H1 (cell line): ENCODE measurements around the gene CBR3. TPM values are rescaled to one million over a fixed set of nuclear protein-coding genes. Genes with fewer than 3 reads are reported as not detected.

Experiments used
- CTCF ChIA-PET: fragments of 300-600 bp; sonication (Branson Sonifier 250); formaldehyde crosslinking; loops from one replicate; lab custom pipeline; 2021; ENCODE audit not compliant: partially characterized antibody; lab: Charles Lee
- POLR2A ChIA-PET: fragments of 300-600 bp; sonication (Branson Sonifier 250); formaldehyde crosslinking; loops from one replicate; lab custom pipeline; 2021; ENCODE audit warnings: inconsistent platforms; ENCODE audit not compliant: partially characterized antibody; lab: Charles Lee
- DNase-seq, 2 experiments: peaks; one replicate each; pipeline versions ENCODE4 v3.0.0 to v3.0.0-alpha.2; 2010 to 2022; ENCODE audit warnings: low spot score in 2 of 2, low read depth in 1 of 2, mixed read lengths in 1 of 2
- FAIRE-seq: peaks from 2 replicates; lab custom pipeline; 2011; peaks lifted over from hg19 to GRCh38; lab: Jason Lieb, UNC
- H2AFZ ChIP-seq: 2 replicates; pipeline ENCODE4 v1.8.1; 2012; ENCODE audit warnings: low read length, inconsistent platforms
- H2AK5ac ChIP-seq: 2 replicates; pipeline ENCODE4 v1.6.1; 2013; ENCODE audit warnings: low read depth, low read length
- H2BK120ac ChIP-seq: replicated peaks from 2 replicates; pipeline ENCODE3; 2013; ENCODE audit warnings: low read depth, low read length, inconsistent platforms
- H2BK12ac ChIP-seq: 2 replicates; pipeline ENCODE4 v1.6.1; 2013; ENCODE audit warnings: low read depth, low read length
- H2BK15ac ChIP-seq: 2 replicates; pipeline ENCODE4 v1.6.1; 2013; ENCODE audit warnings: low read length
- H2BK20ac ChIP-seq: 2 replicates; pipeline ENCODE4 v1.6.1; 2013; ENCODE audit warnings: low read length
- H2BK5ac ChIP-seq: 2 replicates; pipeline ENCODE4 v1.6.1; 2013; ENCODE audit warnings: low read depth, low read length
- H3K14ac ChIP-seq: 2 replicates; pipeline ENCODE4 v1.6.1; 2013; ENCODE audit warnings: inconsistent platforms; ENCODE audit not compliant: insufficient read length
- H3K18ac ChIP-seq: 2 replicates; pipeline ENCODE4 v1.6.1; 2013; ENCODE audit warnings: low read length; ENCODE audit errors: extremely low read depth
- H3K23ac ChIP-seq: 2 replicates; pipeline ENCODE4 v1.6.1; 2013; ENCODE audit warnings: inconsistent platforms; ENCODE audit not compliant: insufficient read length
- H3K23me2 ChIP-seq: 2 replicates; pipeline ENCODE4 v1.6.1; 2013; ENCODE audit warnings: low read depth, low read length
- H3K27ac ChIP-seq: 2 replicates; pipeline ENCODE4 v1.6.1; 2011; ENCODE audit warnings: low read depth, low read length, inconsistent platforms
- H3K27me3 ChIP-seq, 4 experiments: replicated peaks in 1 of 4; 1 replicate in 1 of 4; 2 replicates in 3 of 4; pipeline versions ENCODE4 v1.6.1 to v1.8.1; 2011 to 2013; ENCODE audit warnings: low read length in 3 of 4, mild to moderate bottlenecking in 3 of 4, inconsistent platforms in 2 of 4, mixed read lengths in 2 of 4, moderate library complexity in 1 of 4; ENCODE audit not compliant: control insufficient read depth in 3 of 4, insufficient read depth in 3 of 4; ENCODE audit errors: extremely low read depth in 1 of 4
- H3K36me3 ChIP-seq, 4 experiments: 2 replicates each; pipeline versions ENCODE4 v1.6.1 to v1.8.1; 2011 to 2013; ENCODE audit warnings: mild to moderate bottlenecking in 4 of 4, low read length in 3 of 4, moderate library complexity in 2 of 4, control low read depth in 1 of 4, inconsistent platforms in 1 of 4; ENCODE audit not compliant: insufficient read depth in 4 of 4, control insufficient read depth in 2 of 4
- H3K4ac ChIP-seq: replicated peaks from 2 replicates; pipeline ENCODE3; 2013; ENCODE audit warnings: low read length, low read depth, mixed read lengths, inconsistent platforms; ENCODE audit not compliant: insufficient read length
- H3K4me1 ChIP-seq, 4 experiments: replicated peaks in 1 of 4; 1 replicate in 1 of 4; 2 replicates in 3 of 4; pipeline versions ENCODE4 v1.6.1 to v1.8.1; 2011 to 2013; ENCODE audit warnings: low read length in 3 of 4, inconsistent platforms in 2 of 4, mixed read lengths in 1 of 4; ENCODE audit not compliant: insufficient read depth in 4 of 4, control insufficient read depth in 3 of 4
- H3K4me2 ChIP-seq, 2 experiments: 2 replicates each; pipeline versions ENCODE4 v1.6.1 to v1.8.1; 2011 to 2013; ENCODE audit warnings: low read depth in 2 of 2, low read length in 2 of 2, control low read depth in 1 of 2, inconsistent platforms in 1 of 2, mild to moderate bottlenecking in 1 of 2; ENCODE audit not compliant: insufficient read depth in 1 of 2
- H3K4me3 ChIP-seq, 4 experiments: fragments of 200-600, 300-600 bp in 1 of 4; sonication (generic), shearing (Covaris generic), sonication (Bioruptor Twin) in 1 of 4; 2 replicates each; pipeline versions ENCODE4 v1.5.1 to v1.8.1; 2011 to 2016; ENCODE audit warnings: low read length in 4 of 4, low read depth in 3 of 4, control low read depth in 2 of 4, inconsistent platforms in 2 of 4, mild to moderate bottlenecking in 2 of 4, mixed read lengths in 1 of 4, moderate library complexity in 1 of 4; ENCODE audit not compliant: insufficient read depth in 2 of 4; ENCODE audit errors: extremely low read depth in 1 of 4
- H3K56ac ChIP-seq: replicated peaks from 2 replicates; pipeline ENCODE3; 2013; ENCODE audit warnings: low read depth, mild to moderate bottlenecking, mixed read lengths, low read length, inconsistent platforms; ENCODE audit not compliant: insufficient read length
- H3K79me1 ChIP-seq: 2 replicates; pipeline ENCODE4 v1.6.1; 2013; ENCODE audit warnings: low read depth, low read length, control low read depth
- H3K79me2 ChIP-seq, 2 experiments: 2 replicates each; pipeline versions ENCODE4 v1.6.1 to v1.8.1; 2012 to 2013; ENCODE audit warnings: low read length in 2 of 2, mild to moderate bottlenecking in 2 of 2, inconsistent platforms in 1 of 2; ENCODE audit not compliant: insufficient read depth in 2 of 2, control insufficient read depth in 1 of 2
- H3K9ac ChIP-seq, 4 experiments: replicated peaks in 1 of 4; 1 replicate in 1 of 4; 2 replicates in 3 of 4; pipeline versions ENCODE4 v1.6.1 to v1.8.1; 2011 to 2013; ENCODE audit warnings: low read depth in 3 of 4, low read length in 3 of 4, control low read depth in 2 of 4, mild to moderate bottlenecking in 2 of 4, moderate library complexity in 2 of 4, inconsistent platforms in 1 of 4; ENCODE audit errors: extremely low read depth in 1 of 4
- H3K9me3 ChIP-seq, 2 experiments: 2 replicates each; pipeline versions ENCODE4 v1.6.1 to v1.8.1; 2012 to 2013; ENCODE audit warnings: mild to moderate bottlenecking in 2 of 2, moderate library complexity in 2 of 2, control low read depth in 1 of 2, inconsistent platforms in 1 of 2, low read depth in 1 of 2, low read length in 1 of 2, mixed read lengths in 1 of 2; ENCODE audit not compliant: insufficient read depth in 2 of 2
- H4K20me1 ChIP-seq, 2 experiments: replicated peaks in 1 of 2; 2 replicates each; pipeline versions ENCODE3 to v1.8.1; 2011 to 2013; ENCODE audit warnings: inconsistent platforms in 2 of 2, low read length in 2 of 2, mild to moderate bottlenecking in 1 of 2; ENCODE audit not compliant: insufficient read depth in 2 of 2, control insufficient read depth in 1 of 2
- H4K5ac ChIP-seq: 2 replicates; pipeline ENCODE4 v1.6.1; 2013; ENCODE audit warnings: low read length, low read depth, mixed read lengths, inconsistent platforms; ENCODE audit not compliant: insufficient read length
- H4K8ac ChIP-seq: 2 replicates; pipeline ENCODE4 v1.8.0; 2013; ENCODE audit warnings: mild to moderate bottlenecking, moderate library complexity, low read length, inconsistent platforms; ENCODE audit not compliant: insufficient read depth; ENCODE audit errors: extremely low read depth
- H4K91ac ChIP-seq: replicated peaks from 2 replicates; pipeline ENCODE3; 2013; ENCODE audit warnings: low read length, mixed read lengths, inconsistent platforms; ENCODE audit not compliant: insufficient read length
- WGBS, 2 experiments: shearing (Covaris generic) in 1 of 2; methylation state at CpG; one replicate each; pipeline versions ENCODE4 v1.1.6 to v1.1.7; 2013 to 2015; ENCODE audit warnings: low lambda C conversion rate in 2 of 2, mixed read lengths in 2 of 2, inconsistent platforms in 1 of 2, low coverage in 1 of 2, missing lambda C conversion rate in 1 of 2; ENCODE audit not compliant: insufficient replicate concordance in 2 of 2, insufficient coverage in 1 of 2, insufficient read length in 1 of 2; ENCODE audit errors: extremely low coverage in 1 of 2, missing lambda C conversion rate in 1 of 2; 5-methylcytosine and 5-hydroxymethylcytosine counted together
- polyA plus RNA-seq, 7 experiments: library from polyadenylated mRNA; depleted of rRNA in 3 of 7; stranded (reverse) in 5 of 7; unstranded in 2 of 7; fragments of >200 nt in 5 of 7; fragments of 200-250 nt in 2 of 7; gene quantifications; 1 replicate in 5 of 7; 2 replicates in 1 of 7; 4 replicates in 1 of 7; pipeline versions ENCODE4 v1.2.1 to v1.2.3, GENCODE V29; 2011 to 2013; ENCODE audit warnings: missing spikeins in 2 of 7, mixed read lengths in 2 of 7
- total RNA-seq: library from RNA; stranded (reverse); fragmentation: NEBNext Ultra II Directional; extraction: Animal tissue kit (Norgen Biotek cat#: 25700); gene quantifications from 2 replicates; pipeline ENCODE4 v1.2.1, GENCODE V29; 2021

Gene CBR3
- total and polyA plus RNA-seq, 2 of the 8 experiments (the other 6 are each of a cell fraction or from before 2014, with no cell fraction given) = 1.2 to 4.3 TPM

GRCh38 chr21:36185523-36185922, 50.6 kb downstream of the CBR3 start:
- no peak overlapping the region for H3K56ac ChIP-seq
- ChIA-PET POLR2A (interaction anchor here (0.6 kb wide), 1 partner anchor 782 kb away, joined by 3 read pairs; no protein-coding TSS in a partner anchor), CTCF (interaction anchor here (1.1 to 2.0 kb wide), 3 partner anchors 15 to 38 kb away, joined by 4 to 6 read pairs (median 5); no protein-coding TSS in a partner anchor)
- H3K18ac ChIP-seq = no peak overlapping the region
- no peaks in the 10 kb centered on the region for H3K9me3 ChIP-seq
- no peak overlapping the region for H2BK120ac ChIP-seq
- H3K36me3 ChIP-seq = no peaks in the 10 kb centered on the region
- H2AK5ac ChIP-seq = no peak overlapping the region
- no peak overlapping the region for H4K5ac ChIP-seq
- no peak overlapping the region for H3K4me3 ChIP-seq
- no peak overlapping the region for H4K91ac ChIP-seq
- FAIRE-seq (no peak), DNase-seq (no peak)
- H3K79me1 ChIP-seq = no peaks in the 10 kb centered on the region
- H3K4me1 ChIP-seq = peaks cover 0 to 3% (median 0%) of the 10 kb centered on the region in 4 experiments; a peak in 2 of 7 replicates
- H2BK20ac ChIP-seq = no peak overlapping the region
- no peak overlapping the region for H3K27ac ChIP-seq
- H3K14ac ChIP-seq = no peak overlapping the region
- H3K9ac ChIP-seq = no peak overlapping the region
- H4K20me1 ChIP-seq = no peaks in the 10 kb centered on the region
- no peak overlapping the region for H2BK12ac ChIP-seq
- no peak overlapping the region for H4K8ac ChIP-seq
- no peak overlapping the region for H3K23ac ChIP-seq
- no peak overlapping the region for H2BK5ac ChIP-seq
- H3K79me2 ChIP-seq = no peaks in the 10 kb centered on the region; a peak in 1 of 4 replicates
- H3K27me3 ChIP-seq = no peaks in the 10 kb centered on the region
- H3K23me2 ChIP-seq = no peaks in the 10 kb centered on the region
- no peak overlapping the region for H3K4me2 ChIP-seq
- no peak overlapping the region for H3K4ac ChIP-seq
- H2BK15ac ChIP-seq = no peak overlapping the region
- H2AFZ ChIP-seq = no peak overlapping the region
- WGBS, 2 experiments = 90% methylated on average over 9 of the region's 9 CpGs; no CpG with 5 or more reads in 1 of the 2 experiments
